Activated T-cell treated with anti-CD3 and anti-CD28 coated beads, Interleukin-2, amount 50 U/mL, for 72 hours (primary cell): ENCODE data around the gene TENM4. TPM values are rescaled to one million over a fixed set of nuclear protein-coding genes. Genes with fewer than 3 reads are reported as not detected.

Source experiments
- ATAC-seq, 2 donors: fragments of 150-1000 bp; cut with Tn5 transposase; replicated peaks in 1 of 2; 2 replicates each; pipeline ENCODE4 v1.10.0; 2021; ENCODE audit warnings: moderate library complexity in 2 of 2, mild to moderate bottlenecking in 1 of 2
- DNase-seq, 2 donors: peaks; one replicate each; pipeline ENCODE4 v3.0.0; 2021 to 2022; ENCODE audit warnings: mixed read lengths in 1 of 2
- H3K27ac Mint-ChIP-seq: one replicate; pipeline ENCODE4 v1.8.0; 2022; ENCODE audit warnings: mild to moderate bottlenecking, moderate library complexity, mixed read lengths
- H3K27me3 Mint-ChIP-seq: one replicate; pipeline ENCODE4 v1.8.0; 2022; ENCODE audit warnings: low read depth, mixed read lengths
- H3K36me3 Mint-ChIP-seq, 2 donors: one replicate each; pipeline ENCODE4 v1.8.0; 2022; ENCODE audit warnings: mixed read lengths in 2 of 2, mild to moderate bottlenecking in 1 of 2; ENCODE audit not compliant: insufficient read depth in 2 of 2
- H3K4me1 Mint-ChIP-seq: one replicate; pipeline ENCODE4 v1.8.0; 2022; ENCODE audit warnings: low read depth, mixed read lengths
- H3K4me3 Mint-ChIP-seq, 2 donors: one replicate each; pipeline ENCODE4 v1.8.0; 2022; ENCODE audit warnings: mild to moderate bottlenecking in 2 of 2, mixed read lengths in 2 of 2, moderate library complexity in 2 of 2
- H3K9me3 Mint-ChIP-seq, 2 donors: one replicate each; pipeline ENCODE4 v1.8.0; 2022; ENCODE audit warnings: mixed read lengths in 2 of 2
- total RNA-seq, 2 donors: library from RNA; stranded (reverse); gene quantifications; one replicate each; pipeline ENCODE4 v1.2.3, GENCODE V29; 2022

Gene TENM4
- total RNA-seq, 2 donors from 2014 or later: 0.21 TPM; not detected in 1

- H3K27ac Mint-ChIP-seq: no peak overlapping the region
- DNase-seq (no peak), ATAC-seq (no peak)
- H3K4me3 Mint-ChIP-seq: no peak overlapping the region
- no peaks in the 10 kb centered on the region for H3K27me3 Mint-ChIP-seq
- H3K36me3 Mint-ChIP-seq: no peaks in the 10 kb centered on the region
- peaks cover 0 to 3% of the 10 kb centered on the region in 2 donors for H3K9me3 Mint-ChIP-seq
- no peaks in the 10 kb centered on the region for H3K4me1 Mint-ChIP-seq
Observed at GRCh38 chr11:79121351-79121750, 319.5 kb downstream of the TENM4 start.

GRCh38 chr11:79119491-79120284, 321.1 kb downstream of the TENM4 start:
- DNase-seq: no peak
- H3K27ac Mint-ChIP-seq: no peak overlapping the region
- H3K4me1 Mint-ChIP-seq: no peaks in the 10 kb centered on the region
- no peak overlapping the region for H3K4me3 Mint-ChIP-seq
- no peaks in the 10 kb centered on the region for H3K27me3 Mint-ChIP-seq
- ATAC-seq: no peak
- H3K9me3 Mint-ChIP-seq: no peaks in the 10 kb centered on the region
- no peaks in the 10 kb centered on the region for H3K36me3 Mint-ChIP-seq

DNA sequence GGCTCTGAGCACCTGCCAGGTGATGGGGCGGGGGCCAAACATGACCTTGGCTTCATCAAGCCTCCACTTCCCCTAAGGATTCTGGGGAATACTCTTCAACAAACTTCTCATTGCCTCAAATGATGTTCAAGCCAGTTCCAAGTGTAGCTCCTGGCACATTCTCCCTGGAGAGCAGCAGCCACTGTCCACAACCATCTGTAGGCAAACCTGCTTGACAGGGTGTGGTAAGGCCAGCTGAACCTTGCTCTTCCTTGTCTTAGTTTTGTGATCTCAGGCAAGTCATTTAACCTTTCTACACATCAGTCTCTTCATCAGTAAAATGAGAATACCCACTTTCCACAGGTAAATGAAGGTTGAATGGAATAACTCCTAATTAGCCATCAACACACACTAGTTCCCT, 323.3 kb downstream of the TENM4 start:
- H3K9me3 Mint-ChIP-seq: no peaks in the 10 kb centered on the region
- DNase-seq: no peak
- no peak overlapping the region for H3K4me3 Mint-ChIP-seq
- H3K27ac Mint-ChIP-seq: no peak overlapping the region
- no peaks in the 10 kb centered on the region for H3K4me1 Mint-ChIP-seq
- H3K36me3 Mint-ChIP-seq: no peaks in the 10 kb centered on the region
- H3K27me3 Mint-ChIP-seq: no peaks in the 10 kb centered on the region
- no peak for ATAC-seq

DNA sequence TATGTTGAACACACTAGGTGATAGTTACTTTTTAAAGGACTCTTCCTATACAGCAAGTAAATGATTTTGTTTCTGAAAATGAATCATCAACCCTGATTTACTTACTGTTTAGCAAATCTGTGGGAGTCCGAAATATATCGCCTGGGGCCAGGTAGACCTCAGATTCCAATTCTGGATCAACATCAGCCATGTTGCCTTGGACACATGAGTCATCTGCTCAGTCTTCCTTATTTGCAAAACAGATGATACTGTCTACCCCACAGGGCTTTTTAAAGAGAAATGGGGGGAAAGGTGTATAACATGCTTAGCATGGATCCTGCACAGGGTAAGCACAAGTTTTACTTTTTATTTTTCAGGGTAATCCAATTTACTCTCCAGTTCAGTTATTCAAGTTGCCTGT, 324.2 kb downstream of the TENM4 start:
- H3K27me3 Mint-ChIP-seq: no peaks in the 10 kb centered on the region
- no peak for ATAC-seq
- H3K9me3 Mint-ChIP-seq: peaks cover 0 to 1% of the 10 kb centered on the region in 2 donors
- H3K4me1 Mint-ChIP-seq: no peaks in the 10 kb centered on the region
- H3K4me3 Mint-ChIP-seq: no peak overlapping the region
- no peak for DNase-seq
- peaks cover 0 to under 1% of the 10 kb centered on the region in 2 donors for H3K36me3 Mint-ChIP-seq
- H3K27ac Mint-ChIP-seq: no peak overlapping the region

- H3K9me3 Mint-ChIP-seq: peaks cover 0 to 2% of the 10 kb centered on the region in 2 donors
- no peak overlapping the region for H3K4me3 Mint-ChIP-seq
- DNase-seq (no peak), ATAC-seq (no peak)
- peaks cover 0 to 2% of the 10 kb centered on the region in 2 donors for H3K36me3 Mint-ChIP-seq
- H3K27ac Mint-ChIP-seq: no peak overlapping the region
- H3K4me1 Mint-ChIP-seq: no peaks in the 10 kb centered on the region
- H3K27me3 Mint-ChIP-seq: no peaks in the 10 kb centered on the region
Observed at GRCh38 chr11:79113054-79113690, 327.7 kb downstream of the TENM4 start.

DNA sequence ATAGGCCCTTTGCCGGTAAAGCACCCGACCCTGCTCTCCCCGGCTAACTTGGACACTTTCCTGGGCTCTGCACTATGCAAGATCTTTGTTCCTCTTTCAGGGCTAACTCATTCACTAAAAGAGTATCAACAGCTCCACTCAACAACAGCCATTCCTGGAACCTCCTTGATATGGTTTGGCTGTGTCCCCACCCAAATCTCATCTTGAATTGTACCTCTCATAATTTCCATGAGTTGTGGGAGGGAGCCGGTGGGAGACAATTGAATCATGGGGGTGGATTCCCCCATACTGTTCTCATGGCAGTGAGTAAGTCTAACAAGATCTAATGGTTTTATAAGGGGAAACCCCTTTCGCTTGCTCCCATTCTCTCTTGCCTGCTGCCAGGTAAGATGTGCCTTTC, 330.0 kb downstream of the TENM4 start:
- no peak for DNase-seq
- Mint-ChIP-seq H3K27ac (no peak overlapping the region), H3K27me3 (no peaks in the 10 kb centered on the region), H3K36me3 (peaks cover 0 to 2% of the 10 kb centered on the region in 2 donors), H3K9me3 (peaks cover 0 to 2% of the 10 kb centered on the region in 2 donors), H3K4me1 (no peaks in the 10 kb centered on the region), H3K4me3 (no peak overlapping the region)
- ATAC-seq: no peak

DNA sequence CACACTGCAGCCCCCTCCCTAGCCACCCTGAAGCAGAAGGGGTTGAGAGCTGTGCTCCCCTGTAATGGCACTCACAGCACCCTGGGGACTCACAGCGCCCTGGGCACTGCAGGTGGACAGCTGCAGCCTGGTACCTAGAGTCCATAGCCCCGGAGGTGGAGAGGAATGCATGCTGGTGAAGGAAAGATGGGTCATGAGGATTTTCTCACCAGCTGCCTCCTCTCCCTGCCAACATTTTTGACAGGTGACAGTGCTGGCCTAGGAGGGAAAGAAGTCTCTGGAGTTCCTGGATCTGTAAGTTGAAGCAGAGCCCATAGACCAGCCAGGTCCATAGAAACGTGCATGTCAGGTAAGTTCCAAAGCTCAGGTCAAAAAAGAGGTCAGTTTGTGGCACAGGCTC, 330.5 kb downstream of the TENM4 start:
- ATAC-seq: no peak
- Mint-ChIP-seq H3K9me3 (peaks cover 0 to 2% of the 10 kb centered on the region in 2 donors), H3K27me3 (no peaks in the 10 kb centered on the region), H3K4me1 (no peaks in the 10 kb centered on the region), H3K4me3 (no peak overlapping the region), H3K27ac (no peak overlapping the region), H3K36me3 (peaks cover 0 to 2% of the 10 kb centered on the region in 2 donors)
- no peak for DNase-seq

GRCh38 chr11:79108851-79109250, 332.0 kb downstream of the TENM4 start:
- no peak for ATAC-seq
- no peak overlapping the region for H3K4me3 Mint-ChIP-seq
- H3K27me3 Mint-ChIP-seq: no peaks in the 10 kb centered on the region
- DNase-seq: no peak
- peaks cover 0 to 2% of the 10 kb centered on the region in 2 donors for H3K36me3 Mint-ChIP-seq
- no peak overlapping the region for H3K27ac Mint-ChIP-seq
- H3K9me3 Mint-ChIP-seq: peaks cover 0 to 2% of the 10 kb centered on the region in 2 donors
- H3K4me1 Mint-ChIP-seq: no peaks in the 10 kb centered on the region

DNA sequence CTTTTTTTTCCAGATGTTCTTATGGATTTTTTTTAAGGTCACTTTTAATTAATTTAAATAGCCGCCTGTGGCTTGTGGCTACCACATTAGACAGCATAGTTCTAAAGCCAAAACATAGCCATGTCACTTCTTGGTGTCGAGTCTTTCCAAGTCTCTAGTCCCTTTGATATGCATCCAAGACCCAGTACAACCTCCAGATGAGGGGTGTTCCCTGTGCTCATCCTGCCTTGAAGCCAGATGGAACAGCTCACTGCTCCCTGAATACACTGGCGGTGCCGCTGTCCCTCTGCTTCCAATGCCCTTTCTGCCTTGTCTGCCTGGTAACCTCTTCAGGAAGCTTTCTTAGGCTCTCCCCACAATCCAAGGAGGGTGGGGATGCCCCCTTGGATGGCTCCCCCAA, 338.0 kb downstream of the TENM4 start:
- Mint-ChIP-seq H3K4me3 (no peak overlapping the region), H3K9me3 (no peaks in the 10 kb centered on the region), H3K27ac (no peak overlapping the region), H3K27me3 (no peaks in the 10 kb centered on the region), H3K4me1 (no peaks in the 10 kb centered on the region), H3K36me3 (no peaks in the 10 kb centered on the region)
- no peak for ATAC-seq
- no peak for DNase-seq

DNA sequence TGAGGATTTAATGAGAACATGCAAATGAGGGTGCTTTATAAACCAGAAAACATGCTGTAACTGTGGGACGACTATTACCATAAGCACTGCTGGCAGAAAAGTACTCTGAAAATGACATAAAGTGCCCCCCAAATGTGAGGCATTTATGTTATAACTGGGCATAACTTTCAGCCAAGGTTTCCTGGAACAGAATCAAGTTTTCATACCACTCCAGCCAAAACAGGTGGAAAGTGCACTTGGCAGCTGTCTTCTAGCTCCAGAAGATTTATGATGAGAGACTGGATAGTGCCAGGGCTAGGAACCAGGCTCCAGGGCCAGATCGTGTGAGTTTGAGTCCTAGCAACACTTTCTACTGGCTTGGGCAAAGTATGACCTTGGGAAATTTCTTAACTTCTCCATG, 339.2 kb downstream of the TENM4 start:
- Mint-ChIP-seq H3K36me3 (no peaks in the 10 kb centered on the region), H3K27me3 (no peaks in the 10 kb centered on the region), H3K27ac (no peak overlapping the region), H3K4me3 (no peak overlapping the region), H3K9me3 (no peaks in the 10 kb centered on the region), H3K4me1 (no peaks in the 10 kb centered on the region)
- ATAC-seq: no peak
- DNase-seq: no peak

DNA sequence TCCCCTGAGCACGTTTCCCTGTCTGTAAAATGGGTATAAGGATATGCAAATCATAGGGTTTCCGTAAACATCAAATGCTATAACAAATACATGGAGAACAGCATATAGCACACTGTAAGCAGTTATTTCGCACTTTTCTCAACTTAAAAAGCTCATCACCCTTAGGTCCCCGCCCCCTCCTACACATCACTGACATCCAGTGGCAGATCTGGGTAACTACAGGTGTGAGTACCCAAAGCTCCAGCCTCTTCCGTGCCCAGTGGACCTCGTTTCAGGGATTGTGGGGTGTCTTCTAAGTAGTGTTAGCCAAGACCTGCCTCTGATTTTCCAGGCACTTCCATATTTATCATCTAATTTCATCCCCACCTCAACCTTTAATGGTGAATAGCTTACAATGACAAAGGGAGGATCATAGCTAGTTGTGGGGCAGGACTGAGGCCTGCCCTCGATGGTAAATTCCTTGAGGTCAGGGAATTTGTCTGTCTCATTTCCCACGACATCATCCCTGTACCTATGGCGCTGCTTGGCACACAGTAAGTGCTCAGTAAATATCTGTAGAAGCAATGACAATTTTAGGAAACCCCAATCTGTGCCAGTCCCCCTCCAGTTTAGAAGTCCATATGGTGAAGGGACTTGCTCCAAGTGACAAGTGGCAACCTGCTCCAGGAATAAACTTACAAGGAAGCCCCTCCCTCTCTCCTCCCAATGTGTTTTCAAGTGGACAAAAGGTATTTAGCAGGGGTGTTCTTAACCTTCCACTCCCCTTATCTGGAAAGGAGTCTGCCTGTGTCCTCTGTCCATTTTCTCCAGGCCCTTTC, 340.5 kb downstream of the TENM4 start:
- no peaks in the 10 kb centered on the region for H3K27me3 Mint-ChIP-seq
- DNase-seq (peak; percentile 27 to 45), ATAC-seq (peak; percentile 41 to 71)
- no peak overlapping the region for H3K4me3 Mint-ChIP-seq
- no peaks in the 10 kb centered on the region for H3K4me1 Mint-ChIP-seq
- H3K9me3 Mint-ChIP-seq: no peaks in the 10 kb centered on the region
- H3K36me3 Mint-ChIP-seq: no peaks in the 10 kb centered on the region
- H3K27ac Mint-ChIP-seq: no peak overlapping the region

DNA sequence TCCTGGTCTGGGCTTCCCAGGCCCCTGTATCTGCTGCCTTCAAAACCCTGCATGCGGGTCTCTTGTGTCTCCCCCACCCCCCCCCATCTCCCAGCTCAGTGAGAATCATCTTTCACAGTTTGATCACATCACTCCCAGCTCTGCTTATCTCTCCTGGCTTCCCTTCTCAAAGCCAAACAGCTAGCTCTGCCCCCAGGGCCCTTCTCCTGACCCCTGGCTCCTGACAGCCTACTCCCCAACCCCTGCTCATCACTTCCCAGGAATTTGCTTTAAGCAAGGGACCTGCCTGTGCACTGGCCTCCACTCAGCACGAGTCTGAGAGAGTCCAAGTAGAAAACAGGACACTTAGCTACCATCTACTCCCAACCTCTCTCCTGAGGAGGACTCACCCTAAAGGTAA, 342.7 kb downstream of the TENM4 start:
- Mint-ChIP-seq H3K4me1 (no peaks in the 10 kb centered on the region), H3K4me3 (no peak overlapping the region), H3K9me3 (no peaks in the 10 kb centered on the region), H3K36me3 (no peaks in the 10 kb centered on the region), H3K27me3 (no peaks in the 10 kb centered on the region), H3K27ac (no peak overlapping the region)
- DNase-seq (no peak), ATAC-seq (no peak)

DNA sequence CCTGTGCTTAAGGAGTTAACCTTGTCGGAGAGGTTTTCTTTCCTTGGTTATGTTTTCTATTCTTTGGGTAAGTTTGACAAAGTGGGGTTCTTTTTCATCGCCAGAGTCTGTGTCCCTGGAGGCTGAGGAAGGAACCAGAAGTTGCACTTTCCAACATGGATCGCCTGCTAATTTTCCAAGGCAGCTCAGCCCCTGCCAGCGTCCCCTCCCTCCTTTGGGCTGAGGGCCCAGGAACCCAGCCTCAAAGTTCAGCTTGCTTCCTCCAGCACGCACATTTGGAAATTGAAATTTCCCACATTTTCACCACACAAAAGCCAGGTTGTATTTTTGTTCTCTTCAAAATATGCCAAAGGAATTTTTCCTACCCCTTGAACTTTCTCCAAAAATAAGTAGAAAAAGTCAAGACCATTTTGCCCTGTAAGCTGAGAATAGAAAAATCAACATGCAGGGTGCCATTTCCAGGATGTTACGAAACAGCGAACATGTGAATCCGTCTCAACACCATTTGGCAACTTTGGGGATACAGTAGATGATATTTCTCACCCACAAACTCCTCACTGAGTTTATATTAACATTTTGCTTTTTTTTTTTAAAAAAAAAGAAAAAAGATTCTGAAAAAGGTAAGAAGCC, 343.5 kb downstream of the TENM4 start:
- Mint-ChIP-seq H3K4me3 (no peak overlapping the region), H3K27me3 (no peaks in the 10 kb centered on the region), H3K36me3 (no peaks in the 10 kb centered on the region), H3K27ac (no peak overlapping the region), H3K9me3 (no peaks in the 10 kb centered on the region), H3K4me1 (no peaks in the 10 kb centered on the region)
- no peak for ATAC-seq
- DNase-seq: no peak
